ENCODE results near the gene CNTD1. TPM values are rescaled to one million over a fixed set of nuclear protein-coding genes. Genes with fewer than 3 reads are reported as not detected.

The CNTD1 gene
- total RNA-seq, 1 experiment from 2014 or later: 0.13 TPM

- TF ChIP-seq TCF7L2 (IDR thresholded peaks at IDR 0.05; ENCODE audit: low read depth, low read length) (no peak), SIN3A (IDR thresholded peaks at IDR 0.05; ENCODE audit: borderline replicate concordance, insufficient read depth, low read depth, low read length) (no peak), CTCF (IDR thresholded peaks at IDR 0.05) (no peak), POLR2AphosphoS5 (IDR thresholded peaks at IDR 0.05; ENCODE audit: low read depth, low read length) (no peak), REST (IDR thresholded peaks at IDR 0.05; ENCODE audit: insufficient read depth in 1 of 2, low read depth in 2 of 2, low read length in 1 of 2) (no peak)
- BruUV-seq (replicated peaks): no TSS peak
- ATAC-seq: no peak
- no peaks in the 10 kb centered on the region for H3K36me3 ChIP-seq (ENCODE audit: control insufficient read depth, insufficient read depth, low read length)
- no peak for DNase-seq (ENCODE audit: low read depth, low spot score)
- ChIA-PET POLR2A (no interaction called here), CTCF (no interaction called here)
- H3K27me3 ChIP-seq (ENCODE audit: control insufficient read depth, insufficient read depth, low read length): no peaks in the 10 kb centered on the region
- H3K4me1 ChIP-seq (ENCODE audit: control insufficient read depth, insufficient read depth, low read length): no peaks in the 10 kb centered on the region
- H3K27ac ChIP-seq (ENCODE audit: low read length): no peak overlapping the region
- in situ Hi-C loops (cut with HindIII; ENCODE audit: low pct_unique_long_range_greater_than_20kb, low sequenced_read_pairs) (no loop called here), intact Hi-C loops (cut with micrococcal nuclease; ENCODE audit: unreplicated experiment) (no loop called here)
- no peaks in the 10 kb centered on the region for H3K9me3 ChIP-seq (ENCODE audit: control insufficient read depth, insufficient read depth, low read depth, low read length)
- no peak overlapping the region for H3K4me3 ChIP-seq (ENCODE audit: low read depth in 2 of 2, low read length in 2 of 2)
Observed at GRCh38 chr17:42853597-42853967, 54.9 kb downstream of the CNTD1 start.

GRCh38 chr17:42853968-42854790 lies 55.5 kb downstream of the CNTD1 start:
- in situ Hi-C loops (cut with HindIII; ENCODE audit: low pct_unique_long_range_greater_than_20kb, low sequenced_read_pairs): no loop called here
- TF ChIP-seq TCF7L2 (IDR thresholded peaks at IDR 0.05; ENCODE audit: low read depth, low read length) (no peak), SIN3A (IDR thresholded peaks at IDR 0.05; ENCODE audit: borderline replicate concordance, insufficient read depth, low read depth, low read length) (no peak), CTCF (IDR thresholded peaks at IDR 0.05) (no peak), POLR2AphosphoS5 (IDR thresholded peaks at IDR 0.05; ENCODE audit: low read depth, low read length) (no peak), REST (IDR thresholded peaks at IDR 0.05; ENCODE audit: insufficient read depth in 1 of 2, low read depth in 2 of 2, low read length in 1 of 2) (no peak)
- intact Hi-C loops (cut with micrococcal nuclease; ENCODE audit: unreplicated experiment): no loop called here
- ChIA-PET POLR2A (no interaction called here), CTCF (no interaction called here)
- no peaks in the 10 kb centered on the region for H3K9me3 ChIP-seq (ENCODE audit: control insufficient read depth, insufficient read depth, low read depth, low read length)
- H3K27me3 ChIP-seq (ENCODE audit: control insufficient read depth, insufficient read depth, low read length): no peaks in the 10 kb centered on the region
- H3K4me3 ChIP-seq (ENCODE audit: low read depth in 2 of 2, low read length in 2 of 2): no peak overlapping the region
- no peaks in the 10 kb centered on the region for H3K4me1 ChIP-seq (ENCODE audit: control insufficient read depth, insufficient read depth, low read length)
- DNase-seq (ENCODE audit: low read depth, low spot score): no peak
- no peak for ATAC-seq
- no peak overlapping the region for H3K27ac ChIP-seq (ENCODE audit: low read length)
- BruUV-seq (replicated peaks): no TSS peak
- no peaks in the 10 kb centered on the region for H3K36me3 ChIP-seq (ENCODE audit: control insufficient read depth, insufficient read depth, low read length)
